Tibial nerve (tissue), 3 donors: ENCODE results near the gene BRSK2.

ENCODE experiments used
- CTCF ChIP-seq, 5 experiments: fragments of 200-600 bp in 3 of 5; fragments of 450-650 bp in 2 of 5; sonication (generic) in 3 of 5; IDR thresholded peaks; one replicate each; pipeline ENCODE4 v1.5.1; 2016 to 2019; ENCODE audit warnings: antibody characterized with exemption in 5 of 5, mild to moderate bottlenecking in 3 of 5, moderate library complexity in 2 of 5
- POLR2A ChIP-seq, 2 donors: fragments of 450-650 bp; IDR thresholded peaks; one replicate each; pipeline ENCODE4 v1.6.1; 2017; ENCODE audit warnings: antibody characterized with exemption in 2 of 2, mild to moderate bottlenecking in 2 of 2, moderate library complexity in 2 of 2

GRCh38 chr11:1361882-1362281 lies 27.9 kb upstream of the BRSK2 start:
- TF ChIP-seq CTCF (IDR thresholded peaks at IDR 0.05): no peak
- no peak for TF ChIP-seq POLR2A (IDR thresholded peaks at IDR 0.05)
